Measurements from ENCODE around the gene KLHL29. TPM values are rescaled to one million over a fixed set of nuclear protein-coding genes. Genes with fewer than 3 reads are reported as not detected.

Gene KLHL29
- total RNA-seq, 1 experiment from 2014 or later: 2.6 TPM

DNA sequence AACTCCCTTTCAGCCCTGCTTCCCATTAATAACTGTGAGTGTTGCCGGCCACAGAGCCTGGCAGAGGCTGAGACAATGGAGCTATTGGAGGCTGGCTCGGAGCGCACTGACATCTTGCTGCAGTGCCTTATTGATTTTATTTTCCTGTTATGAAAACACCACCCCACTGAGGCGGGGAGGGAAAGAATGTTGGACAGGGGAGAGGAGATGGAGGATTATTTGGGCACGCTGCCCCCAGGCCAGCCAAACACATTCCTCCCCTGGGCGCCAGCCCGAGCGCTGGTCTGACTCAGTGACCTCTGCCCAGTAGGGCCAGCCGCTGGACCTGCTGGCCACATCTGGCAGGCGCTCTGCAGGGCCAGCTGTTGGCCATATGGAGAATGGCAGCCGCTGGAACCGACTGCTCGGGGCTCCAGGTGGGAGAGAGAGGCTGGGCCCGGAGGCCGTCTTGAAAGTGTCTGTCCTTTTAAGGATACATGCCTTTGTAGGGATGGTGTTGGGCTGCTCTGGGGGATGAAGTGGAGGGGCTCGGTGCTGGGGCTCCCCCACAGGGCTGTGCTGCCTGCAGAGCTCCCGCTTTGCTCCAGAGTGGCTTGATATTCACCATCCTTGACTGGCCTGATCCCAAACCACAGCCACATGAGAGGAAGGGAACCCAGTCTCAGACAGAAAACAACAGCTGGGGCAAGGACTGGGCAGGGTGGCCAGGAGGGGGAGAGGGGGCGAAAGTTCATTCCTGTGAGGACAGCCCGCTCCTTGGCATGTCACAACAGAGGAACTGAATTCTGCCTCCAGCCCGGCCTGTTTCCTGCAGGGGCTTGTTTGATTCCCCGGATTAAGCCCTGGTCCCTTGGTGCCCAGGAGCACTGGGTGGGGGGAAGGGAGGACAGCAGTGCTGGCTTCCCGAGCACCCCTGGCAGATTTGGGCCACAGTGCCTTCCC, 179.0 kb downstream of the KLHL29 start:
- Histone ChIP-seq H3K4me2 (ENCODE audit: low read length) (no peak overlapping the region), H3F3A (ENCODE audit: low read length, unreplicated experiment) (no peaks in the 10 kb centered on the region), H3K4me3 (ENCODE audit: low read length) (no peak overlapping the region), H3K79me2 (ENCODE audit: low read length) (no peaks in the 10 kb centered on the region), H3K27ac (ENCODE audit: low read length) (no peak overlapping the region), H2AFZ (ENCODE audit: low read length) (no peak overlapping the region), H3K9me2 (replicated peaks; ENCODE audit: low read length) (no peaks in the 10 kb centered on the region), H3K36me3 (ENCODE audit: low read depth, low read length) (no peaks in the 10 kb centered on the region), H4K20me1 (ENCODE audit: low read length) (no peaks in the 10 kb centered on the region), H3K9ac (ENCODE audit: low read length) (no peak overlapping the region), H3K27me3 (ENCODE audit: low read length) (no peaks in the 10 kb centered on the region), H3K9me3 (ENCODE audit: low read length) (no peaks in the 10 kb centered on the region), H3K4me1 (ENCODE audit: insufficient read depth, low read length) (no peaks in the 10 kb centered on the region)
- intact Hi-C loops (cut with micrococcal nuclease): no loop called here
- no peak for DNase-seq
- ATAC-seq: no peak
- BruUV-seq (replicated peaks): no TSS peak
- ChIA-PET CTCF (no interaction called here), POLR2A (ENCODE audit: unreplicated experiment) (no interaction called here)
- TF ChIP-seq EZH2phosphoT487 (IDR thresholded peaks at IDR 0.05; ENCODE audit: borderline replicate concordance, low read length) (no peak), EZH2 (IDR thresholded peaks at IDR 0.05; ENCODE audit: low read length, unreplicated experiment) (no peak)
- TF ChIP-seq, protein P1, sequence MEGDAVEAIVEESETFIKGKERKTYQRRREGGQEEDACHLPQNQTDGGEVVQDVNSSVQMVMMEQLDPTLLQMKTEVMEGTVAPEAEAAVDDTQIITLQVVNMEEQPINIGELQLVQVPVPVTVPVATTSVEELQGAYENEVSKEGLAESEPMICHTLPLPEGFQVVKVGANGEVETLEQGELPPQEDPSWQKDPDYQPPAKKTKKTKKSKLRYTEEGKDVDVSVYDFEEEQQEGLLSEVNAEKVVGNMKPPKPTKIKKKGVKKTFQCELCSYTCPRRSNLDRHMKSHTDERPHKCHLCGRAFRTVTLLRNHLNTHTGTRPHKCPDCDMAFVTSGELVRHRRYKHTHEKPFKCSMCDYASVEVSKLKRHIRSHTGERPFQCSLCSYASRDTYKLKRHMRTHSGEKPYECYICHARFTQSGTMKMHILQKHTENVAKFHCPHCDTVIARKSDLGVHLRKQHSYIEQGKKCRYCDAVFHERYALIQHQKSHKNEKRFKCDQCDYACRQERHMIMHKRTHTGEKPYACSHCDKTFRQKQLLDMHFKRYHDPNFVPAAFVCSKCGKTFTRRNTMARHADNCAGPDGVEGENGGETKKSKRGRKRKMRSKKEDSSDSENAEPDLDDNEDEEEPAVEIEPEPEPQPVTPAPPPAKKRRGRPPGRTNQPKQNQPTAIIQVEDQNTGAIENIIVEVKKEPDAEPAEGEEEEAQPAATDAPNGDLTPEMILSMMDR (conservative IDR thresholded peaks at IDR 0.05; ENCODE audit: low read depth, low read length): no peak

DNA sequence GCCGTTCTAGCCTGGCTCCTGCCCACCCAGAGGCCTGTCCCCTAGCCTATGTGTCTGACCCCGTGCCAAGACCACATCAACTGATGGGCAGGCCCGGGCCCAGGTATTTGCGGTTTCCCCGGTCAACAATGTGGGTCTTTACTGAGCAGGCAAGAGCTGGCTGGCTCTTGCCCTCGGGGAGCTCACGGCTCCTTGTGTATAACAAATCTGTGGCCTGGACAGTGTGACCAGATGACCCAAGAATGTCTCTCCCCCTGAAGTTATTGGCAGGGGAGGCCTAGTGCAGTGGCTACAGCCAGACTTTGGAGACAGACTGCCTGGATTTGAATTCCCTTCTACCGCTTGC, 179.6 kb downstream of the KLHL29 start:
- H3K9me3 ChIP-seq (ENCODE audit: low read length): no peaks in the 10 kb centered on the region
- intact Hi-C loops (cut with micrococcal nuclease): no loop called here
- ATAC-seq: no peak
- H2AFZ ChIP-seq (ENCODE audit: low read length): no peak overlapping the region
- ChIA-PET POLR2A (ENCODE audit: unreplicated experiment) (no interaction called here), CTCF (no interaction called here)
- DNase-seq: no peak
- H3K4me3 ChIP-seq (ENCODE audit: low read length): no peak overlapping the region
- no peak overlapping the region for H3K4me2 ChIP-seq (ENCODE audit: low read length)
- H4K20me1 ChIP-seq (ENCODE audit: low read length): no peaks in the 10 kb centered on the region
- H3K9ac ChIP-seq (ENCODE audit: low read length): no peak overlapping the region
- H3F3A ChIP-seq (ENCODE audit: low read length, unreplicated experiment): no peaks in the 10 kb centered on the region
- H3K27ac ChIP-seq (ENCODE audit: low read length): no peak overlapping the region
- TF ChIP-seq, protein P1 (conservative IDR thresholded peaks at IDR 0.05; ENCODE audit: low read depth, low read length): no peak
- no peak for TF ChIP-seq EZH2 (IDR thresholded peaks at IDR 0.05; ENCODE audit: low read length, unreplicated experiment)
- no peak for TF ChIP-seq EZH2phosphoT487 (IDR thresholded peaks at IDR 0.05; ENCODE audit: borderline replicate concordance, low read length)
- no peaks in the 10 kb centered on the region for H3K27me3 ChIP-seq (ENCODE audit: low read length)
- no peaks in the 10 kb centered on the region for H3K4me1 ChIP-seq (ENCODE audit: insufficient read depth, low read length)
- H3K79me2 ChIP-seq (ENCODE audit: low read length): no peaks in the 10 kb centered on the region
- no peaks in the 10 kb centered on the region for H3K9me2 ChIP-seq (replicated peaks; ENCODE audit: low read length)
- no TSS peak for BruUV-seq (replicated peaks)
- no peaks in the 10 kb centered on the region for H3K36me3 ChIP-seq (ENCODE audit: low read depth, low read length)

DNA sequence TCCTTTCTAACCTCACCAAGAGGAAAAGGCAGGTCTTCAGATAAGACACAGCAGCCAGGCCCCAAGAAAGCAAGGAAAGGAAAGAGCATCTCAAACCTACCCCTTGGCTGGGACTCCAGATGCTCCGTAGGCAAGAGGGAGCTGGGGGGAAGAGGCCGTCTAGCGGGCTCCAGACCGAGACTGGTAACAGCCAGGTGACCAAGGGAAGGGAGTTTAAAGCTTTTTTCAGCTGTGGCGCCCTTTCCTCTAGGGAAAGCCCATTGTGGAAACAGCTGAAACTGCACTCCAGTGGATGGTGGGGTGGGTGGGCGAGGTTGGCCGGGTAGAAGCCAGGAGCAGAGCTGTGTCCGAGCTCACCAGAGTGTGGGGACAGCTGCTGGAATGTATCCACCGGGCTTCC, 180.4 kb downstream of the KLHL29 start:
- H3K27me3 ChIP-seq (ENCODE audit: low read length): no peaks in the 10 kb centered on the region
- ATAC-seq (no peak), DNase-seq (no peak)
- no peaks in the 10 kb centered on the region for H3F3A ChIP-seq (ENCODE audit: low read length, unreplicated experiment)
- H3K9ac ChIP-seq (ENCODE audit: low read length): no peak overlapping the region
- no peaks in the 10 kb centered on the region for H3K9me2 ChIP-seq (replicated peaks; ENCODE audit: low read length)
- ChIA-PET POLR2A (ENCODE audit: unreplicated experiment) (no interaction called here), CTCF (no interaction called here)
- H3K4me3 ChIP-seq (ENCODE audit: low read length): no peak overlapping the region
- no peaks in the 10 kb centered on the region for H3K9me3 ChIP-seq (ENCODE audit: low read length)
- no peaks in the 10 kb centered on the region for H3K36me3 ChIP-seq (ENCODE audit: low read depth, low read length)
- no TSS peak for BruUV-seq (replicated peaks)
- no peak overlapping the region for H3K27ac ChIP-seq (ENCODE audit: low read length)
- no peaks in the 10 kb centered on the region for H3K79me2 ChIP-seq (ENCODE audit: low read length)
- no peak overlapping the region for H2AFZ ChIP-seq (ENCODE audit: low read length)
- no peaks in the 10 kb centered on the region for H3K4me1 ChIP-seq (ENCODE audit: insufficient read depth, low read length)
- intact Hi-C loops (cut with micrococcal nuclease): no loop called here
- no peaks in the 10 kb centered on the region for H4K20me1 ChIP-seq (ENCODE audit: low read length)
- H3K4me2 ChIP-seq (ENCODE audit: low read length): no peak overlapping the region
- TF ChIP-seq EZH2phosphoT487 (IDR thresholded peaks at IDR 0.05; ENCODE audit: borderline replicate concordance, low read length) (no peak), EZH2 (IDR thresholded peaks at IDR 0.05; ENCODE audit: low read length, unreplicated experiment) (no peak)
- TF ChIP-seq, protein P1 (conservative IDR thresholded peaks at IDR 0.05; ENCODE audit: low read depth, low read length): no peak
